Subcutaneous adipose tissue (tissue), 4 donors: ENCODE data around the gene UGT1A8. TPM values are rescaled to one million over a fixed set of nuclear protein-coding genes. Genes with fewer than 3 reads are reported as not detected.

Experiments used
- CTCF ChIP-seq: fragments of 450-650 bp; IDR thresholded peaks from one replicate; pipeline ENCODE4 v1.5.1; 2016; ENCODE audit warnings: low read depth, mild to moderate bottlenecking, control low read depth, antibody characterized with exemption, moderate library complexity
- total RNA-seq, 4 donors: library from RNA; depleted of rRNA; stranded (reverse); fragments of >200 nt; gene quantifications; one replicate each; pipeline ENCODE4 v1.1.0, GENCODE V29; 2016

Gene UGT1A8
- total RNA-seq, 4 donors from 2014 or later: not detected

- no peak for TF ChIP-seq CTCF
Measured at GRCh38 chr2:233803292-233803911, 186.0 kb downstream of the UGT1A8 start.

GRCh38 chr2:233803994-233804393 is 186.6 kb downstream of the UGT1A8 start:
- no peak for TF ChIP-seq CTCF

GRCh38 chr2:233807215-233807865 is 189.9 kb downstream of the UGT1A8 start:
- TF ChIP-seq CTCF: no peak

GRCh38 chr2:233807966-233808935 is 190.8 kb downstream of the UGT1A8 start:
- TF ChIP-seq CTCF: no peak

GRCh38 chr2:233810385-233810784 is 193.0 kb downstream of the UGT1A8 start:
- no peak for TF ChIP-seq CTCF

GRCh38 chr2:233811087-233811486 is 193.7 kb downstream of the UGT1A8 start:
- TF ChIP-seq CTCF: no peak

- TF ChIP-seq CTCF: no peak
Measured at GRCh38 chr2:233811732-233812131, 194.3 kb downstream of the UGT1A8 start.
